ENCODE results near the gene PPP1R13L. TPM values are rescaled to one million over a fixed set of nuclear protein-coding genes. Genes with fewer than 3 reads are reported as not detected.
A peak's percentile ranks its signal among the peaks of the same experiment; 100 is the strongest.

The PPP1R13L gene
- polyA plus RNA-seq, 6 donors from 2014 or later, result 0.29 to 4.3 (median 2.5) TPM; not detected in 1

DNA sequence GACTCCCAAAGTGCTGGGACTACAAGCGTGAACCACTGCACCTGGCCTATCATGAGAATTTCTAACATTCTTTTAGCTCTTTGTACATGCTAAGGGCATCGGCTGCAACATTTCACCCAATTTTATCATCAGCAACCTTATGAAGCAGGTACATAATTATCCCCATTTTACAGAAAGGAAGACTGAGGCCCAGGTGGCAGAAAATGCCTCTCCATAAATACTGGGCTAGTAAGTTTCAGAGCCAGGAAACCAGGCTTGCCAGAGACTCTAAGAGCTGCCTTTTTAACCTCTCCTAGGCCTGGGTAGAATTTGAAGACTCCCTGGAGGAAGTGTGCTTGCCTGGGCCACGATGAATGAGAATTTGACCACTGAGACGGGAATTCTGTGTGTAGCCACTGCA lies 36.7 kb downstream of the PPP1R13L start:
- no peaks in the 10 kb centered on the region for H3K27me3 Mint-ChIP-seq
- no peak for ATAC-seq (ENCODE audit: low read depth in 2 of 2)
- no peaks in the 10 kb centered on the region for H3K36me3 Mint-ChIP-seq
- peaks cover 10 to 24% (median 12%) of the 10 kb centered on the region in 3 donors for H3K4me1 Mint-ChIP-seq
- peak overlapping the region in 4 of 8 donors; percentile 33 to 64 (median 49) for H3K4me3 Mint-ChIP-seq
- no peak overlapping the region for H3K27ac Mint-ChIP-seq
- DNase-seq, result no peak
- H3K9me3 Mint-ChIP-seq, result no peaks in the 10 kb centered on the region

DNA sequence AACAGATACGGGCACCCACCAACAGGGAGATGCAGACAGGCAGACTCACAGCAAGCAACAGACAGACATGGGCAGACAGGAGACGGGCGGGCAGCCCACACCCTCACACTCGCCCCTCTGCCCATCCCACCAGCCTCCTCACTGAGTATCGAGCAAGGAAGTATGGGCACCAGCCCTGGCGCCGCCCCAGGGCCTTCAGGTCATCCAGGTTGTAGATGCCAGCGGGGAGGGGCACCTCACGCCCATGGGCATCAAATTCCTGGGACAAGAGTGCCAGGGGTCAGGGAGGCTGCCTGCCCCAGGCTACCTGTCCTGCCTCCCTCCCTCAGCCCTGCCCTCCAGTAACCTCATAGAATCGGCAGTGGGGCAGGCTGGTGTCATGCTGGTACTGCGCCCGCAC lies 40.2 kb downstream of the PPP1R13L start:
- ATAC-seq (ENCODE audit: low read depth in 2 of 2), result no peak
- no peaks in the 10 kb centered on the region for H3K9me3 Mint-ChIP-seq
- H3K36me3 Mint-ChIP-seq, result no peaks in the 10 kb centered on the region
- peaks cover 7 to 14% (median 8%) of the 10 kb centered on the region in 3 donors for H3K4me1 Mint-ChIP-seq
- DNase-seq, result no peak
- H3K4me3 Mint-ChIP-seq, result no peak overlapping the region
- H3K27me3 Mint-ChIP-seq, result no peaks in the 10 kb centered on the region
- no peak overlapping the region for H3K27ac Mint-ChIP-seq

DNA sequence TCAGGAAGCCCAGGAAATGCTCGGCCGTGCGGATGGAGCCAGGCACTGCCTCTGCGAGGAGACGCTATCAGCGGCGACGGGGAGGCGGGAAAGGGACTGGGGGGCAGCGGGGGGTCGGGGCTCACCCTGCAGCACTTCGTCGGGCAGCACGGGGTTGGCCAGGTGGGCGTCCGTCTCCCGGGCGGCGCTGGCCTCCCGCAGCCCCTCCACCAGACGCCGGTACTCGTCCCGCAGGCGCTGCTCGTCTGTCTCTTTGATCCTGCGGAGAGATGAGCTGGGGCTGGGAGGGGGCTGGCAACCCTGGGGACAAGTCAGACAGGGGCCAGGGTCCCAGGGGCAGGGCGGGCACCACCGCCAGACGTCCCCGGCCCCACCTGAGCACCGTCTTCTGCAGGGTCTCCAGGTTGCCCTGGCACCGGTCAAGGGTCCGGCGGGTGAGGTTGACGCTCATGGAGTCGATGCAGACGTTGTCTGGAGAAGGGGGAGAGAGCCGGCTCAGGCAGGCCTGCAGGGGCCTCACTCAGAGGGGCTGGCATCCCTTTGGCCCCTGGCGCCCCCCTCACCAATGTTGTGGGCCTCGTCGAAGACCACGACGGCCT lies 40.9 kb downstream of the PPP1R13L start:
- Mint-ChIP-seq H3K36me3 (peaks cover 0 to 6% of the 10 kb centered on the region in 2 donors), H3K27me3 (no peaks in the 10 kb centered on the region), H3K4me1 (peaks cover 3 to 9% (median 7%) of the 10 kb centered on the region in 3 donors), H3K9me3 (no peaks in the 10 kb centered on the region), H3K27ac (no peak overlapping the region), H3K4me3 (no peak overlapping the region)
- DNase-seq, result no peak
- ATAC-seq (ENCODE audit: low read depth in 2 of 2), result no peak

DNA sequence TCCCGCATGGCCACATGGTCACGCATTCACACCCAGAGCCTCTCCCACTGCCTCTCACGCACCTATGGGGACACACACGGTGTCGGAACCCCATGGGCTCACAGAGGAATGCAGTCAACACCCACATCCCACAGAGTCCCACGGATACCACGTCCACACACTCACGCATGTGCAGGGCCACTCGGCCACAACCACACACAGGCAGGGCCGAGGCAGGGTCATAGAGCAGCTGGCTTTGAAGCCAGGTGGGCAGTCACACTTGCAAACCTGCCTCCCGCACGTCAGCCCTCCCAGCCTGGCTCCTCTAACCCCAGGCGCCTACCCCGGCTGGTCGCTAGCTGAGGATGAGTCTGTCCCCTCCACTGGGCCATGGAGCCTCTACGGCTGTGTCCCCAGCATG lies 42.6 kb downstream of the PPP1R13L start:
- Mint-ChIP-seq H3K4me3 (no peak overlapping the region), H3K4me1 (peaks cover 0 to 4% (median 0%) of the 10 kb centered on the region in 3 donors), H3K27ac (no peak overlapping the region), H3K27me3 (no peaks in the 10 kb centered on the region), H3K9me3 (no peaks in the 10 kb centered on the region), H3K36me3 (peaks cover 0 to 9% of the 10 kb centered on the region in 2 donors)
- ATAC-seq (ENCODE audit: low read depth in 2 of 2) (no peak), DNase-seq (no peak)

DNA sequence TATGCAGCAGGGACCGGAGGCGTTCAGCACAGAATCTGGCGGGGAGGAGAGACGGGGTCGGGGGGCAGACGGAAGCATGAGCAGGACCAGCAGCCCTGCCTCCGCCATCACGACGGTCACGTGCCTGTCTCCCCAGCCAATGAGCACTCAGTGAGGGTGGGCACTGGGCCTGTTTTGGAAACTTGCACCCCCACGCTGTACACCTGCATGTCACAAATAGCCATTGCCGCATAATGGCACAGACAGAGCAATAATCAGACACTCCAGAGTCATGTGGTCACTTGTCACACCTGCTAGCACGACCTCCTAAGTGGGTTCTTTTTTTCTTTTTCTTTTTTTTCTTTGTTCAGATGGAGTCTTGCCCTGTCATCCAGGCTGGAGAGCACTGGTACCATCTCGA lies 43.3 kb downstream of the PPP1R13L start:
- ATAC-seq (ENCODE audit: low read depth in 2 of 2), result no peak
- H3K4me3 Mint-ChIP-seq, result no peak overlapping the region
- H3K27ac Mint-ChIP-seq, result peak overlapping the region in 1 of 6 donors; percentile 36
- DNase-seq, result no peak
- H3K36me3 Mint-ChIP-seq, result peaks cover 0 to 9% of the 10 kb centered on the region in 2 donors
- H3K9me3 Mint-ChIP-seq, result no peaks in the 10 kb centered on the region
- H3K27me3 Mint-ChIP-seq, result no peaks in the 10 kb centered on the region
- peaks cover 0 to 4% (median 0%) of the 10 kb centered on the region in 3 donors for H3K4me1 Mint-ChIP-seq

DNA sequence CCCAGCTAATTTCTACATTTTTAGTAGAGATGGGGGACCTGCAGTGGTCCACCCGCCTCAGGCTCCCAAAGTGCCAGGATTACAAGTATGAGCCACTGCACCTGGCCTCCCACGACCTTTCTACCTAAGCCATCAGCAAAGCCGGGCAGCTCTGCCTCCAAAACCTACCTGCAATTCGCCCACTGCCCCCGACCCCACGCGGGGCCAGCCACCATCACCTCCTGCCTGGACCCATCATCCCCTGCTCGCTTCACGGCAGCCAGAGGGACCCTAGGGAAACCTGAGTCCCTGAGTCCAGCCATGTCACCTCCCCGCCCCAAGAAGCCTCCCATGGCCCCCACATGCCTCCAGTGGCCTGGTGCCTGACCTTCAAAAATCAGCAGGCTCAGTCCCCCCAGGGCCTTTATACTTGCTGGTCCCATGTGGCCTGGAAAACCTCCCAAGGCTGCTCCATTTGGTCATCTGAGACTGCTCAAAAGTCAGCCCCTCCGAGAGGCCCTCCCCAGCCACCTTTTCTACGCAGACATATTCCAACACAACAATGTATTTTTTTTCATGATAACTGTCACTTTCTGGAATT lies 46.6 kb downstream of the PPP1R13L start:
- no peaks in the 10 kb centered on the region for H3K9me3 Mint-ChIP-seq
- H3K4me3 Mint-ChIP-seq, result no peak overlapping the region
- peak overlapping the region in 1 of 6 donors; percentile 60 for H3K27ac Mint-ChIP-seq
- peaks cover 4 to 9% of the 10 kb centered on the region in 2 donors for H3K36me3 Mint-ChIP-seq
- H3K4me1 Mint-ChIP-seq, result peaks cover 0 to 5% (median 4%) of the 10 kb centered on the region in 3 donors
- no peak for ATAC-seq (ENCODE audit: low read depth in 2 of 2)
- no peak for DNase-seq
- no peaks in the 10 kb centered on the region for H3K27me3 Mint-ChIP-seq

DNA sequence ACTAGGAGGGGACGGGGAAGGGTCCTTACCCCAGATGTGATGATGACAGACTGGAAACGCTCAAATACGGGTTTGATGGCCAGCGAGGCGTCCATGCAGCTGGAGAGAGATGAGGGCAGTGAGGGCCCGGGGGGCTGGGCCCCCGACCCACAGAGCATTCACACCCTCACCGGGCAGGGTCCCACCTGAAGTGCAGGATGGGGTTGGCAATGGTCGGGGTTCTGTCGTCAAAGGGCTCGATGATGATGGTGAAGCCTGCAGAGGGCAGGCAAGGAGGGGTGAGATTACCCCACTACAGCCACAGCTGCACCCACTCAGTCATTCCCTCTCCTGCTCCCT lies 47.5 kb downstream of the PPP1R13L start:
- no peak overlapping the region for H3K27ac Mint-ChIP-seq
- peak overlapping the region in 1 of 8 donors; percentile 66 for H3K4me3 Mint-ChIP-seq
- H3K27me3 Mint-ChIP-seq, result no peaks in the 10 kb centered on the region
- peaks cover 5 to 9% of the 10 kb centered on the region in 2 donors for H3K36me3 Mint-ChIP-seq
- no peak for DNase-seq
- H3K4me1 Mint-ChIP-seq, result peaks cover 0 to 5% (median 4%) of the 10 kb centered on the region in 3 donors
- no peaks in the 10 kb centered on the region for H3K9me3 Mint-ChIP-seq
- no peak for ATAC-seq (ENCODE audit: low read depth in 2 of 2)

DNA sequence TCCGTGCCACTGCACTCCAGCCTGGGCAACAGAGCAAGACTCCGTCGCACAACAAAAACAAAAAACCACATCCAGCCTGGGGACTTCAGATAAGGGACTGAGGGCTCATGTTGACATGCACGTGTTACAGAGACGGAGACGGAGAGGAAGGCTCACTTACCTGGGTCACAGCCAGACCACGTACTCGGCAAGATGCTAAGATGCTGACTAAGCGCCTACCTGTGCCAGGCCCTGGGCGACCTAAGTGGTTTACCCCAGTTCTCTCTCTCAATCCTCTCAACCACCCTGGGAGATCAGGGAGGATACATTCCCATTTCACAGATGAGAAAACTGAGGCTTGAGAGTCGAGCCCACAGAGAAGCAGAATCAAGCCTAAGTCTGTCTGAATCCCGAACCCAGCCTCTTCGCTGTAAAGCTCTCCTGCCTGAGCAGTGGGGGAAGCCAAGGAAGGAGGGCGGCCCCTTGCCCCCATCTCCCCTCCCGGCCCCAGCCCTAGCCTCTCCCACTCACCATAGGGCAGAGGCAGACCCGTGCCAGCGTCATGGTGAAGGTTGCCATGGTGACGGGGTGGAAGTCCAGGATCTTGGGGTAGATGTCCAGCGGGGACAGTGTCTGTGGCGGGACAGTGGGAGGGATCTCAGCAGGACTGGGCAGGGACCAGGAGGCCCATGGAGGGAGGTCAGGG lies 48.0 kb downstream of the PPP1R13L start:
- Mint-ChIP-seq H3K27ac (peak overlapping the region in 1 of 6 donors; percentile 76), H3K4me1 (peaks cover 0 to 5% (median 4%) of the 10 kb centered on the region in 3 donors)

DNA sequence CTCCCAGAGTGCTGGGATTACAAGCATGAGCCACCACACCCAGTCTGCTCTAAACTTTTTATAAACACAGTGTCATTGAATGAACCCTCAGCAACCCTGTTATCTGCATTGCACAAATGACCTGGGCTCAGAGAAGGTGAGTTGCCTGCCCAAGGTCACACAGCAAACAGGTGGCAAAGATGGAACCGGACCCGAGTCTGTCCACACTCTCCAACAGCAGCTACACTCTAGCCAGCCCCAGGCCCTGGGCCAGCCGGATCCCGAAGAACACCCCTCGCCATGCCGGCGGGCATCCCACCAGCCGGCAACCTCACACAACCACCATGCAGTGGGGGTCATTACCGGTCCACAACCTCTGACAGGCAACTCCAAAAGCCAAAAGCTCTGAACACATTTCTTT lies 49.0 kb downstream of the PPP1R13L start:
- Mint-ChIP-seq H3K27ac (peak overlapping the region in 2 of 6 donors; percentile 37 to 59), H3K36me3 (peaks cover 5 to 9% of the 10 kb centered on the region in 2 donors), H3K27me3 (no peaks in the 10 kb centered on the region), H3K9me3 (no peaks in the 10 kb centered on the region), H3K4me1 (peaks cover 0 to 5% (median 0%) of the 10 kb centered on the region in 3 donors), H3K4me3 (peak overlapping the region in 1 of 8 donors; percentile 9)
- DNase-seq (no peak), ATAC-seq (ENCODE audit: low read depth in 2 of 2) (no peak)

More for the DNA sequence above, 48.0 kb downstream of the PPP1R13L start:
- Mint-ChIP-seq H3K9me3 (no peaks in the 10 kb centered on the region), H3K36me3 (peaks cover 5 to 9% of the 10 kb centered on the region in 2 donors), H3K27me3 (no peaks in the 10 kb centered on the region), H3K4me3 (peak overlapping the region in 1 of 8 donors; percentile 66)
- ATAC-seq (ENCODE audit: low read depth in 2 of 2) (no peak), DNase-seq (no peak)

DNA sequence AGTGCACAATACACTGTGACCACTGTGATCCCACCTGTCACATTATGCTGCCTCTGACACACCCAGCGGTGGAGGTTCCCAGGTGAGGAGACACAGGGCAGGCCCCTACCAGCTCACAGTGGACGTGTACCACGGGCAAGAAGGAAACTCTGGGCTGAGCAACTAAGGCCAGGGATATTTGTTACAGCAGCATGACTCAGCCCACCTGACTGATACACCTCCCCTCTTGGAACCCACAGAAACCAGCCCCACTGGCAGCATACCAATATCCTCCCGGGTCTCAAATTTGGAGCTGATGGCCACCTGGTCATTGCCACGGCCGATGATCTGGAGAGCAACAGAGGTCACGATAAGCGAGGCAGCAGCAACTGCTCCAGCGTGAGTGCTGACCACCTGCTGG lies 49.5 kb downstream of the PPP1R13L start:
- H3K4me1 Mint-ChIP-seq, result peaks cover 0 to 5% (median 0%) of the 10 kb centered on the region in 3 donors
- no peak overlapping the region for H3K27ac Mint-ChIP-seq
- H3K4me3 Mint-ChIP-seq, result no peak overlapping the region

DNA sequence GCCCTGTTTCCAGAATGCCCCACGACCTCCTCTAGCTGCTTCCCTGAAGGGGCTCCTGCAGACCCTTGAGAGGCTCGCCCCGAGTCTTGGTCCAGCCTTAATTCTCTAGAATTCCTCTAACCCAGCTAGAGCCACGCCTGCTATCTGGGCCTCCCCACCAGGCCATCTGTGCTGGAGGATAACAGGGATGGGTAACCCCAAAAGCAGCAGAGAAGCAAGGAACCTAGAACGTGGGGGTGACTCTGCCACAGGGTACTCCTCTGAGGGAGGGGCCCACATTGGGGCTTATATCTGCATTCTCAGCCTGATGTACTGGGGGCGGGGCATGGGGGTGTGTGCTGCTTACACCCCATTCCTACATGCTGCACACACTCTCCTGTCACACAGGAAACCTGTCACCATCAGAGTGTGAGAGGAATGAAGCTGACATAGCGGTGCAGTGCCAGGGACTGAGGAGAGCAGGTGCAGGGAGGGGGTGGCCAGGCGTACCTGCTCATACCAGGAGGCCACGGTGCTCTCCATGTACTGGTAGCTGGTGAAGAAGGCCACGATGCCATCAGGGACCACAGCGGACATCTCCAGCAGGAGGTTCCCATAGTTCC lies 50.5 kb downstream of the PPP1R13L start:
- Mint-ChIP-seq H3K36me3 (peaks cover 5 to 7% of the 10 kb centered on the region in 2 donors), H3K27me3 (no peaks in the 10 kb centered on the region), H3K4me1 (peaks cover 0 to 5% (median 0%) of the 10 kb centered on the region in 3 donors), H3K27ac (no peak overlapping the region), H3K4me3 (no peak overlapping the region), H3K9me3 (no peaks in the 10 kb centered on the region)
- ATAC-seq (ENCODE audit: low read depth in 2 of 2) (no peak), DNase-seq (no peak)

More for the DNA sequence above, 49.5 kb downstream of the PPP1R13L start:
- ATAC-seq (ENCODE audit: low read depth in 2 of 2) (no peak), DNase-seq (no peak)
- no peaks in the 10 kb centered on the region for H3K9me3 Mint-ChIP-seq
- no peaks in the 10 kb centered on the region for H3K27me3 Mint-ChIP-seq
- peaks cover 5 to 9% of the 10 kb centered on the region in 2 donors for H3K36me3 Mint-ChIP-seq

DNA sequence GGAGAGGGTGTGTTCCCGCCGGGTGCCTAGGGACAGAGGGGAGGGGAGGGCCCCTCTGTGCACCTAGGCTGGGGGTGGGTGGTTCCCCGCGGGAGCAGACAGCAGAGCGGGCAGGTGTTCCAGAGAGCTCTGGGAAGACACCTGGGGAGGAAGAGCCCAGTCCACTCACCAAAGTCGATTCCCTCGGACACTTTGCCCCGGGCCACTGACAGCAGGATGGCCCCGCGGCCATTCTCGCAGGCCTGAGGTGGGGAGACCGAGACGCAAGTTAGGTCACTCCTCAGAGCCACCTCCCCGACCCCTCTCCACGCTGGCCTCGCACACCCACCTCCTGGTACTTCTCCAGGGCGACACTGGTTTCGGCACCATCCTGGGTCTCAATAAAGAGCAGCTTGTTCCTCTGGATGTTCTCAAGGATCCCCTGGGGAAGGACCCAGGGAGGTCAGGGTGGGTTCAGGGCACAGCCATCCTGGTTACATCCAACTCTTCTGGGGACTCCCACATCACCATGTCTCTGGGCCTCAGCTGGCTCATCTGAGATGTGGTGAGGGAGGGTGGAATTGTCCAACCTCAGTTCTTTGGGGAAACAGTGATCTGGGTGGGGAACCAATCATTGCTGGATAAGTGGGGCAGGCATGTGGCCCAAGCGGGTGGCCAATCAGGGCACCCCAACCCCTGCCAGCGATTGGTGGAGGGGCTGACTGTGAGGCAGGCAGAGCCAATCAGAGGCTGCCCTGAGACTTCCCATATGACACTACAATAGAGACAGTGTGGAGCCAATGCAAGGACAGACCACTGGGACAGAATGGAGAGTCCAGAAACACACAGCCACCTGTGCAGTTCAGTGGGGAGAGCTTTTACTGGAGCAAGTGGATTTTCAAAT lies 51.7 kb downstream of the PPP1R13L start:
- Mint-ChIP-seq H3K4me1 (peaks cover 0 to 5% (median 0%) of the 10 kb centered on the region in 3 donors), H3K27me3 (peaks cover 0 to under 1% (median 0%) of the 10 kb centered on the region in 3 donors), H3K36me3 (peaks cover 0 to 5% of the 10 kb centered on the region in 2 donors), H3K27ac (no peak overlapping the region), H3K9me3 (no peaks in the 10 kb centered on the region), H3K4me3 (no peak overlapping the region)
- DNase-seq (no peak), ATAC-seq (ENCODE audit: low read depth in 2 of 2) (no peak)

DNA sequence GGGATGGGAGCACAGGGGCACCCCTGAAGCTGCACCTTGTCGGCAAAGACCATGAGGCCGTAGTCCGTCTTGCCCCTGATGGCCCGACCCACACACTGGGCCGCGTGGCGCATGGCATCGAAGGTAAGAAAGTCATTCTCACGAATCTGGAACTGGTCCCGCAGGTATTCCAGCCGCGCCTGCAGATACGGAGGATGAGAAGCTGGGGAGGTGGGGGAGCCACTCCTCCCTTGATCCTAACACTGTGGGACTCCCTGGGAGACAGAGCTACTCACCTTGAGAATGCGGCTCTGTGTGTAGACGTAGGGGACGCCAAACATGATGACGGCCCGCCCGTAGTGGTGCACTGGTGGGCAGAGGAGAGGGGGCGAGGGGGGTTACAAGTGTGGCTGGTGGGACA lies 52.4 kb downstream of the PPP1R13L start:
- no peak overlapping the region for H3K4me3 Mint-ChIP-seq
- H3K9me3 Mint-ChIP-seq, result no peaks in the 10 kb centered on the region
- H3K27ac Mint-ChIP-seq, result peak overlapping the region in 1 of 6 donors; percentile 20
- DNase-seq, result no peak
- peaks cover 0 to 7% (median 0%) of the 10 kb centered on the region in 3 donors for H3K27me3 Mint-ChIP-seq
- H3K36me3 Mint-ChIP-seq, result peaks cover 0 to 5% of the 10 kb centered on the region in 2 donors
- ATAC-seq (ENCODE audit: low read depth in 2 of 2), result no peak
- H3K4me1 Mint-ChIP-seq, result peaks cover 0 to 5% (median 0%) of the 10 kb centered on the region in 3 donors
